ENCODE data around the gene BCL7A.

- TF ChIP-seq, protein P1, sequence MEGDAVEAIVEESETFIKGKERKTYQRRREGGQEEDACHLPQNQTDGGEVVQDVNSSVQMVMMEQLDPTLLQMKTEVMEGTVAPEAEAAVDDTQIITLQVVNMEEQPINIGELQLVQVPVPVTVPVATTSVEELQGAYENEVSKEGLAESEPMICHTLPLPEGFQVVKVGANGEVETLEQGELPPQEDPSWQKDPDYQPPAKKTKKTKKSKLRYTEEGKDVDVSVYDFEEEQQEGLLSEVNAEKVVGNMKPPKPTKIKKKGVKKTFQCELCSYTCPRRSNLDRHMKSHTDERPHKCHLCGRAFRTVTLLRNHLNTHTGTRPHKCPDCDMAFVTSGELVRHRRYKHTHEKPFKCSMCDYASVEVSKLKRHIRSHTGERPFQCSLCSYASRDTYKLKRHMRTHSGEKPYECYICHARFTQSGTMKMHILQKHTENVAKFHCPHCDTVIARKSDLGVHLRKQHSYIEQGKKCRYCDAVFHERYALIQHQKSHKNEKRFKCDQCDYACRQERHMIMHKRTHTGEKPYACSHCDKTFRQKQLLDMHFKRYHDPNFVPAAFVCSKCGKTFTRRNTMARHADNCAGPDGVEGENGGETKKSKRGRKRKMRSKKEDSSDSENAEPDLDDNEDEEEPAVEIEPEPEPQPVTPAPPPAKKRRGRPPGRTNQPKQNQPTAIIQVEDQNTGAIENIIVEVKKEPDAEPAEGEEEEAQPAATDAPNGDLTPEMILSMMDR (IDR thresholded peaks at IDR 0.05; ENCODE audit: low read length), result no peak
- no peak for TF ChIP-seq EZH2 (IDR thresholded peaks at IDR 0.05; ENCODE audit: borderline replicate concordance, low read length)
These were observed 59.5 kb downstream of the BCL7A start for GRCh38 chr12:122081083-122081696.

Data from OCI-LY1 (cell line).